Tibial nerve (tissue), 4 donors: ENCODE data around the gene TMEM132D. TPM values are rescaled to one million over a fixed set of nuclear protein-coding genes. Genes with fewer than 3 reads are reported as not detected.

Experiments used
- DNase-seq, 2 donors: peaks; one replicate each; pipeline ENCODE4 v3.0.0-alpha.2; 2019; ENCODE audit warnings: low spot score in 2 of 2
- H3K27ac ChIP-seq, 4 donors: fragments of 200-600 bp; sonication (generic) in 3 of 4; one replicate each; pipeline ENCODE4 v1.5.1; 2017 to 2019; ENCODE audit warnings: mild to moderate bottlenecking in 1 of 4
- H3K27me3 ChIP-seq, 2 donors: fragments of 200-600 bp; sonication (generic) in 1 of 2; one replicate each; pipeline versions ENCODE4 v1.5.1 to v1.6.0; 2017 to 2019
- H3K36me3 ChIP-seq, 3 donors: fragments of 200-600 bp; sonication (generic); one replicate each; pipeline ENCODE4 v1.5.1; 2018 to 2019
- H3K4me1 ChIP-seq, 4 donors: fragments of 200-600 bp; sonication (generic) in 3 of 4; one replicate each; pipeline ENCODE4 v1.5.1; 2017 to 2019
- H3K4me3 ChIP-seq, 4 donors: fragments of 200-600 bp; sonication (generic) in 3 of 4; one replicate each; pipeline ENCODE4 v1.5.1; 2017 to 2019; ENCODE audit warnings: mild to moderate bottlenecking in 1 of 4, moderate library complexity in 1 of 4
- H3K9me3 ChIP-seq, 4 donors: fragments of 200-600 bp; sonication (generic) in 3 of 4; one replicate each; pipeline ENCODE4 v1.5.1; 2017 to 2019
- CTCF ChIP-seq, 5 experiments: fragments of 200-600 bp in 3 of 5; fragments of 450-650 bp in 2 of 5; sonication (generic) in 3 of 5; IDR thresholded peaks; one replicate each; pipeline ENCODE4 v1.5.1; 2016 to 2019; ENCODE audit warnings: antibody characterized with exemption in 5 of 5, mild to moderate bottlenecking in 3 of 5, moderate library complexity in 2 of 5
- EP300 ChIP-seq, 2 donors: sonication (generic); formaldehyde crosslinking; IDR thresholded peaks; one replicate each; pipeline ENCODE4 v1.6.1; 2017; ENCODE audit warnings: antibody characterized with exemption in 2 of 2, mild to moderate bottlenecking in 1 of 2
- POLR2A ChIP-seq, 2 donors: fragments of 450-650 bp; IDR thresholded peaks; one replicate each; pipeline ENCODE4 v1.6.1; 2017; ENCODE audit warnings: antibody characterized with exemption in 2 of 2, mild to moderate bottlenecking in 2 of 2, moderate library complexity in 2 of 2
- WGBS, 2 donors: methylation state at CpG; one replicate each; pipeline ENCODE4 v1.1.5; 2018; 5-methylcytosine and 5-hydroxymethylcytosine counted together
- total RNA-seq, 4 donors: library from RNA; depleted of rRNA; stranded (reverse); fragments of >200 nt; gene quantifications; one replicate each; pipeline ENCODE4 v1.1.0, GENCODE V29; 2016

TMEM132D gene
- total RNA-seq, 4 donors from 2014 or later = under 0.01 to 0.21 TPM; not detected in 2

- WGBS, 2 donors = 86 to 90% methylated on average over 4 of the region's 4 CpGs
- DNase-seq = no peak
- Histone ChIP-seq H3K36me3 (no peaks in the 10 kb centered on the region), H3K9me3 (peaks cover 0 to 26% (median 0%) of the 10 kb centered on the region in 4 donors), H3K4me3 (no peak overlapping the region), H3K4me1 (no peaks in the 10 kb centered on the region), H3K27ac (no peak overlapping the region), H3K27me3 (no peaks in the 10 kb centered on the region)
- TF ChIP-seq CTCF (IDR thresholded peaks at IDR 0.05) = no peak
- TF ChIP-seq POLR2A (IDR thresholded peaks at IDR 0.05) = no peak
- TF ChIP-seq EP300 (IDR thresholded peaks at IDR 0.05) = no peak
Observed at GRCh38 chr12:129928643-129929042, 24.8 kb upstream of the TMEM132D start.

DNA sequence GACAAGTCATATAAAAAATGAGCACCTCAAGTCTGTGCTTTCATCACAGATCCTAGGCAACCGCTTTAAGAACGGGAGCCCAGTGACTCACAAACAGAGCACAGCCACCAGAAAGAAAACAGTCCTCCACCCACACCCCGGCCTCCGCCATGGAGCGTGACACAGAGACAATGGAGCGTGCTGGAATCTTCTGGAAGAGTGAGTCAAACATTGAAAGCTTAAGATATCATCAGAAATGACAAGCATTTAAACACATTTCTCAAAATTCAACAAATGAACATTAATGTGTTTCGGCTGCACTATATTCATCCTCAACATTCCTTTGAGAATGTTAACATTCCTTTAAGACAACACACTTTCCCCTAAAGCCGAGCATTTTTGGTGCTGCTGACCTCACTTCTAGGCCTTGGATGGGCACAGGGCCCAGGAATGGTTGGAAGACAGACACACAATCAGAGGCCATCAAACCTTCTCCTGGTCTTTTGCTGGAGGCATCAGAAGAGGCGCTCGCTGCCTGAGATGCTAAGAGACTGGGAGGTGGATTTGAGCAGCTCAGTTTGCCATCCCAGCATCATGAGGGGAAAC lies 23.6 kb upstream of the TMEM132D start:
- 82% methylated on average over 10 of the region's 10 CpGs for WGBS, 2 donors
- Histone ChIP-seq H3K4me3 (no peak overlapping the region), H3K9me3 (peaks cover 0 to 18% (median 0%) of the 10 kb centered on the region in 4 donors), H3K4me1 (no peaks in the 10 kb centered on the region), H3K27me3 (no peaks in the 10 kb centered on the region), H3K27ac (no peak overlapping the region), H3K36me3 (no peaks in the 10 kb centered on the region)
- no peak for TF ChIP-seq EP300 (IDR thresholded peaks at IDR 0.05)
- TF ChIP-seq POLR2A (IDR thresholded peaks at IDR 0.05) = no peak
- DNase-seq = no peak

DNA sequence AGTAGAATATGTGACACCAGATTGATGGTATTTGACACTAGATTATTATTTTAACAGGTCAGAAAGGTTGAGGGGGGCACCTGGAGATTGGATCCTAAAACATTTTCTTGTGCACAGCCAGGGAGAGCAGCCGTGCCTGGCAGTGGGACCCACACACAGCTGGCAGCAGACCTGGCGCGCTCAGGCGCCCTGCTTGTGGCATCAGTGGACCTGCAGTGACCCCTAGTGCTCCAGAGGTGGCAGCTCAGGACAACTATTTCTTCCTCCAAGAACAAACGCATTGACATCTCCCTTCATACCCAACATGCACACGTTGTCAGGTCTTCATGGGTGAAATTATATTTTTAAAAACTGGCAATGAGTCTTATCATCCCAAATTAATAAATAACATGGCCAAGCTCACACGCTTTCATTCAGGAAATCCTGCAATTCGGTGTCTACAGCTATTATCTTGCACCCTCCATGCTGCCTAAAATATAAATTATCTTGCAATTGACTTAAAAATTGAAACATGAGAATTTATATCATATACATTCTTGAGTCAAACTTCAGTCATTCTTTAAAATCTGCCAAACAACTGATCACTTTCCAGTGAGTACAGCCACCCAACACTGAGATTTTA lies 7.7 kb upstream of the TMEM132D start:
- no peak for DNase-seq
- Histone ChIP-seq H3K4me3 (no peak overlapping the region), H3K4me1 (no peaks in the 10 kb centered on the region), H3K27ac (no peak overlapping the region), H3K27me3 (no peaks in the 10 kb centered on the region), H3K36me3 (no peaks in the 10 kb centered on the region), H3K9me3 (peaks cover 0 to 3% (median 0%) of the 10 kb centered on the region in 4 donors)
- peak; percentile 17 to 46 (median 34) for TF ChIP-seq CTCF (IDR thresholded peaks at IDR 0.05)
- TF ChIP-seq POLR2A (IDR thresholded peaks at IDR 0.05) = no peak
- WGBS, 2 donors = 4 to 5% methylated on average over 8 of the region's 8 CpGs

DNA sequence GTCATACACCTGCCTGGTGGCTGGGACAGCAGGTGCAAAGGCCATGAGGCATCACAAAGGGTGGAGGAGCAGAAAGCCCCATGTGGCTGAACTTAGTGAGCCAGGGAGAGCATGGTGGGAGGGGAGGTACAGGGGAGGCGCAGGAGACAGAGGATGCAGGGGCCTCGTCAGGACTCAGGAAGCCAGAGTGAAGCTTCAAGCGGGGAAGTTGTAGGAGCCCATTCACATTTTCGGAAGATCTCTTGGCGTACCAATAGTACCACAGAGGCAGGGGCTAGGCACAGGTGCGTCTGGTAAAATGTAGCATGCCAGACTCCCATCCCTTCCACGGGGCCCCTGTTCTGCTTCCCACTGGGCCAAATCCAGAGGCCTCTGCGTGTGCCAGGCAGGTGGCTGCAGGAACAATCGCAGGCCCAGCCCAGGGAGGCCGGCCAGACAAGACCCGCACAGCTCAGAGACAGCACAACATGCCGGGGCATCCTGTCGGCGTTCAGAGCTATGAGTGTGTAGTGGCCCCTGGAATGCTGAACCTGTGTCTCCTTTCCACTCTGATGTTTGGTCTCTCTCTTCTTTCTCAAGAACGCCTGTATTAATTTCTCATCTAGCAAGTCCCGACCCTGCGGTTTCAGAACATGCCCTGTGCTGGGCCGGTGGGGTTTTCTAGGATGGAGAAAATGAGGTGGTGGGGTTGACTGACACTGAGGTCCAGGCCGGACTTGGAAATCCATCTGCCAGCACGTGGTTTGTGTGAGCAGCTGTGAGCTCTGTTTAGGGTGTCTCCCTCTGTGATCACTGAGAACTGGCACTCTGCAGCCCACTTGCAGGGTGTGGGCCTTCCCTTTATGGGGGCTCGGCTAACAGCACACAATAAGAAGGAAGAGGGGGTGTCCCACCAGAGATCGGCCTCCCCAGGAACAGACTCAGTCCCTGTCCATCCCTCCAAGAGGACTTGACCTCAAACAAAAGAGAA lies 5.5 kb upstream of the TMEM132D start:
- TF ChIP-seq POLR2A (IDR thresholded peaks at IDR 0.05) (no peak), CTCF (IDR thresholded peaks at IDR 0.05) (no peak), EP300 (IDR thresholded peaks at IDR 0.05) (no peak)
- Histone ChIP-seq H3K4me1 (no peaks in the 10 kb centered on the region), H3K27ac (no peak overlapping the region), H3K9me3 (no peaks in the 10 kb centered on the region), H3K36me3 (no peaks in the 10 kb centered on the region), H3K27me3 (no peaks in the 10 kb centered on the region), H3K4me3 (no peak overlapping the region)
- no peak for DNase-seq
- 85 to 91% methylated on average over 20 to 22 of the region's 22 CpGs for WGBS, 2 donors

GRCh38 chr12:129903092-129903945 lies 506 bp downstream of the TMEM132D start:
- Histone ChIP-seq H3K27ac (no peak overlapping the region), H3K9me3 (no peaks in the 10 kb centered on the region), H3K4me1 (peaks cover 0 to 5% (median 0%) of the 10 kb centered on the region in 4 donors), H3K4me3 (no peak overlapping the region), H3K27me3 (peaks cover 0 to 9% of the 10 kb centered on the region in 2 donors), H3K36me3 (no peaks in the 10 kb centered on the region)
- no peak for DNase-seq
- no peak for TF ChIP-seq CTCF (IDR thresholded peaks at IDR 0.05)
- no peak for TF ChIP-seq POLR2A (IDR thresholded peaks at IDR 0.05)
- TF ChIP-seq EP300 (IDR thresholded peaks at IDR 0.05) = no peak
- 1 to 2% methylated on average over 52 to 73 of the region's 93 CpGs for WGBS, 2 donors
